GM06990 (cell line): ENCODE measurements around the gene LBX2.

Experiments used
- DNase-seq: peaks from one replicate; pipeline ENCODE4 v3.0.0-alpha.2; 2011; ENCODE audit not compliant: insufficient read length; ENCODE audit errors: extremely low read depth
- H3K27me3 ChIP-seq: replicated peaks from 2 replicates; pipeline ENCODE4 v1.6.0; 2011; ENCODE audit warnings: low read length; ENCODE audit not compliant: control insufficient read depth, insufficient read depth
- H3K36me3 ChIP-seq: 2 replicates; pipeline ENCODE4 v1.5.1; 2011; ENCODE audit warnings: low read length; ENCODE audit not compliant: control insufficient read depth, insufficient read depth
- H3K4me3 ChIP-seq: replicated peaks from 2 replicates; pipeline ENCODE4 v1.5.1; 2011; ENCODE audit warnings: low read depth, mild to moderate bottlenecking, control low read depth, low read length
- TF ChIP-seq, protein P1 (sequence below): IDR thresholded peaks from 2 replicates; pipeline ENCODE4 v1.5.1; 2011; ENCODE audit warnings: low read length, control low read depth, mild to moderate bottlenecking, inconsistent platforms; ENCODE audit not compliant: insufficient read depth, poor library complexity, severe bottlenecking

Gene LBX2

DNA sequence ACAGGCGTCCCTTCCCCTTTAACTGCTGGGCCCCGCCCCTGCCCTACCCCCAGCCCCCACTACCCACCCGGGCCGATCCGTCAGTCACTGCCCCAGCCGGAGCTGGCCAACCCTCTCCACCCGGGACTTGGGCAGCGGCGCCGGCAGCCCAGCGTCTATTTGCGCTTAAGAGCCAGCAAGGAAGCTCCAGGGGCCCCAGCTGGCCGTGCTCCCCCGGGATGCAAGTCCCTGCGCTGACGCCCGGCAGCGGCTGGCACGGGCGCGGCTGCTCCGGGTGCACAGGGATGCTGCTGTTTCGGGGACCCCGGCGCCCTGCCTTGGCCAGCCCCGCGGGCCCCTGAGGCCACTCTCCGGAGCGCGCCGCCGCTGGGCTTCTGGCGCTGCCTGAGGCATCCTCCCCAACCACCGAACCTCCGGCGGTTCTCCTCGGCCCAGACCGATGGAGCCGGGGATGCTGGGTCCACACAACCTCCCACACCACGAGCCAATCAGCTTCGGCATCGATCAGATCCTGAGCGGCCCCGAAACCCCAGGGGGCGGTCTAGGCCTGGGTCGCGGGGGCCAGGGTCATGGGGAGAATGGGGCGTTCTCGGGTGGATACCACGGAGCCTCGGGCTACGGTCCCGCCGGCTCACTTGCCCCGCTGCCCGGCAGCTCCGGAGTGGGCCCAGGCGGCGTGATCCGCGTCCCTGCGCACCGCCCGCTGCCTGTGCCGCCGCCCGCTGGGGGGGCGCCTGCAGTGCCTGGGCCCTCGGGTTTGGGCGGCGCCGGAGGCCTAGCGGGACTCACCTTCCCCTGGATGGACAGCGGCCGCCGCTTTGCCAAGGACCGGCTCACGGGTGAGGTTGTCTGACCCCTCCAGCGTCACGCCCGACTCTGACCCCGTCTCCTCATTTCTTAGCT lies 15.2 kb upstream of the LBX2 start, which contains the start of gene TLX2:
TSS of gene TLX2 (plus strand) at position 83 of the 903 bp plus-strand sequence. CDS start at position 440, 357 bp downstream.
- no peak for DNase-seq
- peak within 1 kb of the TSS; percentile 46 for H3K4me3 ChIP-seq
- peaks cover 2% of the 10 kb centered on the region; the same call in 1 of the 2 replicates for H3K27me3 ChIP-seq
- TF ChIP-seq, protein P1, sequence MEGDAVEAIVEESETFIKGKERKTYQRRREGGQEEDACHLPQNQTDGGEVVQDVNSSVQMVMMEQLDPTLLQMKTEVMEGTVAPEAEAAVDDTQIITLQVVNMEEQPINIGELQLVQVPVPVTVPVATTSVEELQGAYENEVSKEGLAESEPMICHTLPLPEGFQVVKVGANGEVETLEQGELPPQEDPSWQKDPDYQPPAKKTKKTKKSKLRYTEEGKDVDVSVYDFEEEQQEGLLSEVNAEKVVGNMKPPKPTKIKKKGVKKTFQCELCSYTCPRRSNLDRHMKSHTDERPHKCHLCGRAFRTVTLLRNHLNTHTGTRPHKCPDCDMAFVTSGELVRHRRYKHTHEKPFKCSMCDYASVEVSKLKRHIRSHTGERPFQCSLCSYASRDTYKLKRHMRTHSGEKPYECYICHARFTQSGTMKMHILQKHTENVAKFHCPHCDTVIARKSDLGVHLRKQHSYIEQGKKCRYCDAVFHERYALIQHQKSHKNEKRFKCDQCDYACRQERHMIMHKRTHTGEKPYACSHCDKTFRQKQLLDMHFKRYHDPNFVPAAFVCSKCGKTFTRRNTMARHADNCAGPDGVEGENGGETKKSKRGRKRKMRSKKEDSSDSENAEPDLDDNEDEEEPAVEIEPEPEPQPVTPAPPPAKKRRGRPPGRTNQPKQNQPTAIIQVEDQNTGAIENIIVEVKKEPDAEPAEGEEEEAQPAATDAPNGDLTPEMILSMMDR = peak; percentile 12
- H3K36me3 ChIP-seq = no peaks in the 10 kb centered on the region

DNA sequence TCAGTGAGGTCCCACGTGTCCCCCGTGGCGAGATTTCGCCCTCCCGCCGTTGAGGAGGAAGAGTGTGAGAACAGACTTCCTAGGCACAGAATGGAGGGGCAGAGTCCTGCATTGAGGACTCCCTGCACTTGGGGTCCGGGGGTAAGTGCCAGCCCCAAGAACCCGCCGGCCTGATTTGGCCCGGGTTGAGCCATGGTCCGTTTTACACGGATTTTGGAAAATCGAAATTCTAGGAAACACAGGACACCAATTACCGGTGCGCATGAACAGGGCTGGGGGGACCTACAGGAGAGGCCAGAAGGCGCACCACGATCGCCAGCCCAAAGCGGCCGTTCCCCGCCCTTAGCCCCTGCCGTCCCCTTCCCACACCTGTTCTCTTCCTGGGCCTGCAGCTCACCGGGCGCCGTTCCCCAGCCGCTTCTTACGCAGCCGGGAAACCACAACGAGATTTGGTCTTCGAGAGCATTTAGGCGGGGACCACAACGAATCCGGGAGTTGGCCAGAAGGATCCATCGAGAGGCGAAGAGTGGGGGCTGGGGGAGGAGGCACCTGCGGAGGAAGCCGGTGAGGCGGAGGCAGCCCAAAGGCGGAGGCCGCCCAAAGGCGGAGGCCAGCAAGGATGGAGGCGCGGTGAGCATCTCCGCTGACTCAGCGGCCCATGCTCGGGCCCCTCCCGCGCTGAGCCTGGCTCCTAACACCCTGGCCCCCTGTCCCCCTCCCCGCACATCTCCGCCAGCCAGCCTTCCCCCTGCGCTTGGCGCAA lies 14.4 kb upstream of the LBX2 start:
- H3K27me3 ChIP-seq = peaks cover 2% of the 10 kb centered on the region; the same call in 1 of the 2 replicates
- peak overlapping the region; percentile 46 for H3K4me3 ChIP-seq
- no peaks in the 10 kb centered on the region for H3K36me3 ChIP-seq
- peak; percentile 33 for DNase-seq
- TF ChIP-seq, protein P1 = no peak

DNA sequence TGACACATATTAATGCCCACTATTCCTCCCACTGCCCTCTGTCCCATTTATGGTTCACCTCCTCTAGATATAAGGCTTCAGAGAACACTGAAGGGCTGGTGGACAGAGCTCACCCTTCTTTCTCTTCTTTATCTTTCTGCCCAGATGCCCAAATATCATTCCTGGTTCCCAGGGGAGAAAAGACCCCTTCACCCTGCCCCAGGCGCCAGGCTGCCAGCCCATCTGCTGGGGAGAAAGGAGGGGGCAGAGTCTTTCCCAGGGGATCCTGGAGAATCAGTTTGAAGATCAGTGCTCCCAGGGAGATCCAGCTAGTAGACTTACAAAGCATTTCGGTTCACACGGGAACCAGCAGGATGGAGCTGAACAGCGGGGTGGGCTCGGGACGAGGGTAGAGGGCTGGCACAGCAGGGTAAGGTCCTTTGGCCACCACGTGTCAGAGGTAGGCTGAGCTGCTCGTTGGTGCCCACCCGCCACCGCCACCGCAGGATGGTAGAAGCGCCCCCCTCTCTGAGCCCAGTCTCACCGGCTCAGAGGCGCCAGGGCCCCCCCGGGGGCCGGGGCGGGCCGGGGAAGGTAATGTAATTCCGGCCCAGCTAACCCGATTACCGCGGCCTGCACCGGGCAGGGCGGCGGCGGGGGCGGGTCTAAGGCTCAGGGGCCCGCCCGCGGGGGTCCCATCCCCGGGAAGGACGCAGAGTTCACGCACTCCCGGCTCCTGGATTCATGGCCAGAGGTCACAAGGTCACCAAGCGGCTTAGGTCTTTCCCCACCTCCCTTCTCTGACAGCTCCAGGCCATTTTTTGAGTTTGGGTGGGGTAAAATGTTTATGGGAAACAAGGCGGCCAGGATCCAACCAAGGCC lies 13.6 kb upstream of the LBX2 start:
- TF ChIP-seq, protein P1 = no peak
- DNase-seq = no peak
- peaks cover 2% of the 10 kb centered on the region; the same call in 1 of the 2 replicates for H3K27me3 ChIP-seq
- no peaks in the 10 kb centered on the region for H3K36me3 ChIP-seq
- no peak overlapping the region for H3K4me3 ChIP-seq

DNA sequence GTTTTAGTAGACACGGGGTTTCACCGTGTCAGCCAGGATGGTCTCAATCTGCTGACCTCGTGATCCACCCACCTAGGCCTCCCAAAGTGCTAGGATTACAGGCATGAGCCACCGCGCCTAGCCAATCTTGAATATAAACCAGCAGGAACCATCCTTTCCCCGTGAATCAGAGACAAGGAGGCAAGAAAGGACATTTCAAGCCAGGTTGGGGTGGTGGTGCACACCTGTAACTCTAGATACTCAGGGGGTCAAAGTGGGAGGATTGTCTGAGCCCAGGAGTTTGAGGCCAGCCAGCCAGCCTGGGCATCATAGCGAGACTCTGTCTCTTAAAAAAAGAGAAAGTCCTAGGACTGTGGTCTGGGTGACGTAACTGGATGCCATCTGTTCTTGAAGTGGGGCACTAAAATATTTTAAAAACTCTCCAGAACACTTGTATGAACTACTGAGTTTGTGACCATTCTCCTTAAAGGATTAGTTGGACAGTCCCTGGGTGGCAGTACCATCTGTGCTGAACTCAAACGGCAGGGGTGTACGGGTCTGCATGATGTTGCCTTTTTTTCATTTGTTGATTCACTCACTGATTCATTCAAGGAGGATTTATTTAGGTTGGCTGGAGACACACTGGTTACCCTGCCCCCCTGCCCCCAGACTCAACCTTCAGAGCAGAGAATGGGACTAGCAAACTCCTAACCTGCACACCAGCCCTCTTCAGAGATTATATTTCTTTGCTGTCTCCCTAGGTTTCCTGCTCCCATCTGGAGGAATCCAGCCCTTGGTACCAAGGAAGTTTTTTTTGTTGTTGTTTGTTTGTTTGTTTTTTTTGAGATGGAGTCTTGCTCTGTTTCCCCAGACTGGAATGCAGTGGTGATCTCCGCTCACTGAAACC lies 11.9 kb upstream of the LBX2 start:
- TF ChIP-seq, protein P1 = no peak
- peaks cover 2% of the 10 kb centered on the region; the same call in 1 of the 2 replicates for H3K27me3 ChIP-seq

DNA sequence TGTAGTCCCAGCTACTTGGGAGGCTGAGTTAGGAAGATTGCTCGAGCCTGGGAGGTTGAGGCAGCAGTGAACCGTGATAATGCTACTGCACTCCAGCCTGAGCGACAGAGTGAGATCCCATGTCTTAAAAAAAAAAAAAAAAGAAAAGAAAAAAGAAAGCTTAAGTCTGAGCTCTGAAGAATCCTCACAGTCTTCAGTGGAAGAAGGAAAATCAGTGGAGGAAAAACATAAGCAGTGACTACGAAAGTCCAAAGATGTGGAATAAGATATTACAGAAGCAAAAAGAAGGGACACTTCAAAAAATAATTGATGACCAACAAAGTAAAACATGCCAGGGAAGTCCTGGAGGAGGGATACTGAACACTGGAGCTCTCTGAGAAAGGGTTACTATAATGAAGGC lies 10.9 kb upstream of the LBX2 start:
- Histone ChIP-seq H3K27me3 (peaks cover 2% of the 10 kb centered on the region; the same call in 1 of the 2 replicates), H3K36me3 (peaks cover 4% of the 10 kb centered on the region), H3K4me3 (no peak overlapping the region)
- TF ChIP-seq, protein P1 = no peak
- no peak for DNase-seq

More for the DNA sequence above, 11.9 kb upstream of the LBX2 start:
- DNase-seq = no peak
- no peaks in the 10 kb centered on the region for H3K36me3 ChIP-seq
- H3K4me3 ChIP-seq = no peak overlapping the region
